Spleen (tissue), 7 donors: ENCODE data around the gene MBD5.

Source experiments
- CTCF ChIP-seq, 11 experiments: fragments of 200-600 bp in 7 of 11; fragments of 450-650 bp in 4 of 11; sonication (generic) in 4 of 11; IDR thresholded peaks in 8 of 11; conservative IDR thresholded peaks in 3 of 11; 1 replicate in 7 of 11; 2 replicates in 4 of 11; pipeline versions ENCODE4 v1.4.0 to v1.8.0; 2016 to 2021; ENCODE audit warnings: antibody characterized with exemption in 11 of 11, inconsistent platforms in 4 of 11, mild to moderate bottlenecking in 1 of 11
- POLR2A ChIP-seq, 3 donors: fragments of 450-650 bp; IDR thresholded peaks; one replicate each; pipeline ENCODE4 v1.5.1; 2017; ENCODE audit warnings: antibody characterized with exemption in 3 of 3, mild to moderate bottlenecking in 1 of 3
- donor health status: DM: no; HTN: no; CAD: no; lungs with moderate emphysema.
- donor health status: DM: no; HTN: no; CAD: no.
- donor health status: DM: no; HTN: no; CAD: no.

- TF ChIP-seq POLR2A (IDR thresholded peaks at IDR 0.05) (no peak), CTCF (IDR thresholded peaks at IDR 0.05 in 8 of 11, conservative IDR thresholded peaks at IDR 0.05 in 3 of 11) (no peak)
Observed at GRCh38 chr2:148484066-148484465, 463.2 kb downstream of the MBD5 start.
